AG10803 (cell line): ENCODE data around the gene DEPDC1B.

Source experiments
- DNase-seq: peaks from one replicate; pipeline ENCODE4 v3.0.0; 2010; ENCODE audit warnings: low read depth
- H3K4me3 ChIP-seq: 2 replicates; pipeline ENCODE4 v1.5.1; 2011; ENCODE audit warnings: mild to moderate bottlenecking, low read length, control low read depth
- CTCF ChIP-seq: conservative IDR thresholded peaks from 2 replicates; pipeline ENCODE4 v1.5.1; 2011; ENCODE audit warnings: mild to moderate bottlenecking, low read length, control low read depth, inconsistent platforms

Gene DEPDC1B

GRCh38 chr5:60670749-60671148, 29.2 kb downstream of the DEPDC1B start:
- H3K4me3 ChIP-seq = no peak overlapping the region
- no peak for TF ChIP-seq CTCF
- no peak for DNase-seq

GRCh38 chr5:60668686-60669304, 31.2 kb downstream of the DEPDC1B start:
- DNase-seq = peak; percentile 36
- no peak overlapping the region for H3K4me3 ChIP-seq
- TF ChIP-seq CTCF = peak; percentile 69

- DNase-seq = peak; percentile 90
- no peak for TF ChIP-seq CTCF
- no peak overlapping the region for H3K4me3 ChIP-seq
These were observed 47.9 kb downstream of the DEPDC1B start for GRCh38 chr5:60651872-60652620.

- DNase-seq = peak; percentile 48
- TF ChIP-seq CTCF = peak; percentile 88
- no peak overlapping the region for H3K4me3 ChIP-seq
These were observed 50.6 kb downstream of the DEPDC1B start for GRCh38 chr5:60649288-60649917.

- no peak overlapping the region for H3K4me3 ChIP-seq
- no peak for TF ChIP-seq CTCF
- no peak for DNase-seq
These were observed 51.8 kb downstream of the DEPDC1B start for GRCh38 chr5:60648175-60648574.

GRCh38 chr5:60640901-60641300, 59.1 kb downstream of the DEPDC1B start:
- no peak for TF ChIP-seq CTCF
- no peak for DNase-seq
- H3K4me3 ChIP-seq = no peak overlapping the region

GRCh38 chr5:60639544-60639943, 60.4 kb downstream of the DEPDC1B start:
- no peak for DNase-seq
- no peak for TF ChIP-seq CTCF
- no peak overlapping the region for H3K4me3 ChIP-seq
